MM.1S (cell line): ENCODE measurements around the gene TNFRSF4.
"Not testable (repeated sequence)": the region's sequence is repeated elsewhere in the genome, so short reads cannot be mapped to it uniquely, and the experiment has no call there.

ENCODE experiments used
- DNase-seq: peaks from one replicate; pipeline ENCODE4 v3.0.0-alpha.2; 2015
- H2AFZ ChIP-seq: fragments of 300-600 bp; sonication (generic); 2 replicates; pipeline ENCODE4 v1.6.0; 2016; ENCODE audit warnings: antibody characterized with exemption, low read length
- H3F3A ChIP-seq: fragments of 300-600 bp; sonication (generic); 2 replicates; pipeline ENCODE4 v1.6.1; 2016; ENCODE audit warnings: mild to moderate bottlenecking, antibody characterized with exemption, low read length, moderate library complexity, mixed read lengths; ENCODE audit not compliant: insufficient read depth
- H3K27ac ChIP-seq: fragments of 300-600 bp; sonication (generic); 2 replicates; pipeline ENCODE4 v1.5.1; 2016; ENCODE audit warnings: mild to moderate bottlenecking, low read length
- H3K27me3 ChIP-seq: fragments of 300-600 bp; sonication (generic); replicated peaks from 2 replicates; pipeline ENCODE4 v1.6.0; 2016; ENCODE audit warnings: low read length; ENCODE audit not compliant: insufficient read depth
- H3K36me3 ChIP-seq: fragments of 300-600 bp; sonication (generic); replicated peaks from 2 replicates; pipeline ENCODE4 v1.6.1; 2016; ENCODE audit warnings: mild to moderate bottlenecking, low read length, mixed read lengths; ENCODE audit not compliant: insufficient read depth
- H3K4me1 ChIP-seq: fragments of 300-600 bp; sonication (generic); 2 replicates; pipeline ENCODE4 v1.6.1; 2016; ENCODE audit warnings: low read length, mixed read lengths
- H3K4me2 ChIP-seq: fragments of 300-600 bp; sonication (generic); 2 replicates; pipeline ENCODE4 v1.6.0; 2016; ENCODE audit warnings: low read depth, low read length
- H3K4me3 ChIP-seq: fragments of 300-600 bp; sonication (generic); 2 replicates; pipeline ENCODE4 v1.5.1; 2016; ENCODE audit warnings: low read length, mixed read lengths
- H3K79me2 ChIP-seq: fragments of 300-600 bp; sonication (generic); 2 replicates; pipeline ENCODE4 v1.6.1; 2016; ENCODE audit warnings: mixed run types, low read length, mixed read lengths
- H3K9ac ChIP-seq: fragments of 300-600 bp; sonication (generic); 2 replicates; pipeline ENCODE4 v1.6.1; 2016; ENCODE audit warnings: low read length, mixed read lengths
- H3K9me2 ChIP-seq: fragments of 300-600 bp; sonication (generic); replicated peaks from 2 replicates; pipeline ENCODE4 v1.6.1; 2016; ENCODE audit warnings: mild to moderate bottlenecking, low read length, mixed read lengths; ENCODE audit not compliant: insufficient read depth
- H3K9me3 ChIP-seq: fragments of 300-600 bp; sonication (generic); replicated peaks from 2 replicates; pipeline ENCODE4 v1.6.1; 2016; ENCODE audit warnings: mild to moderate bottlenecking, low read length, mixed read lengths; ENCODE audit not compliant: insufficient read depth
- H4K20me1 ChIP-seq: fragments of 300-600 bp; sonication (generic); 2 replicates; pipeline ENCODE4 v1.6.1; 2016; ENCODE audit warnings: mild to moderate bottlenecking, low read length, moderate library complexity, mixed read lengths; ENCODE audit not compliant: insufficient read depth
- EZH2 ChIP-seq: fragments of 300-600 bp; sonication (generic); optimal IDR thresholded peaks from 2 replicates; pipeline ENCODE3; 2017; ENCODE audit warnings: low read depth, mild to moderate bottlenecking, antibody characterized with exemption, low read length, mixed read lengths
- EZH2phosphoT487 ChIP-seq: fragments of 300-600 bp; sonication (generic); IDR thresholded peaks from 2 replicates; pipeline ENCODE4 v1.6.1; 2018; ENCODE audit warnings: antibody characterized with exemption, low read length
- TF ChIP-seq, protein P1 (sequence below): fragments of 300-600 bp; sonication (generic); IDR thresholded peaks from 2 replicates; pipeline ENCODE4 v1.5.1; 2016; ENCODE audit warnings: antibody characterized with exemption, low read length, mixed read lengths

The TNFRSF4 gene

DNA sequence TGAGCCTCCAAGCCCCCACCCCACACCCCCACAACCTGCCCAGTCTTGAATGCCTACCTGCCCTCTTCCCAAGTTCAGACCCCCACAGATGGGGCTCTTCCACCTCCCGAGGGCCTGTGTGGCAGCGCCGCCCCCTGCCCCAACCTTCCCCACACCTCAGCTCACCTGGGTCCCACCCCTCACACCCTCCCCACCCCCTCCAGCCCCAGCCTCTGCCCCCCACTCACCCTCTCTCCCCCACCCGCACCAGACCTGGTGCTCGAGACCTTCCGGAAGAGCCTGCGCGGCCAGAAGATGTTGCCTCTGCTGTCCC lies 16.8 kb downstream of the TNFRSF4 start:
- Histone ChIP-seq H3K9me2 (no peaks in the 10 kb centered on the region), H4K20me1 (no peaks in the 10 kb centered on the region), H3K27ac (no peak overlapping the region), H3K36me3 (no peaks in the 10 kb centered on the region), H3K4me3 (no peak overlapping the region), H3K27me3 (peaks cover 67% of the 10 kb centered on the region), H3K4me2 (no peak overlapping the region), H3K79me2 (no peaks in the 10 kb centered on the region), H3K4me1 (no peaks in the 10 kb centered on the region), H3F3A (no peaks in the 10 kb centered on the region), H2AFZ (no peak overlapping the region), H3K9me3 (no peaks in the 10 kb centered on the region), H3K9ac (no peak overlapping the region)
- no peak for DNase-seq
- TF ChIP-seq EZH2 = no peak

- H3K9me2 ChIP-seq = no peaks in the 10 kb centered on the region
- H3K9ac ChIP-seq = no peak overlapping the region
- no peaks in the 10 kb centered on the region for H3F3A ChIP-seq
- no peaks in the 10 kb centered on the region for H3K9me3 ChIP-seq
- TF ChIP-seq EZH2phosphoT487 (no peak), EZH2 (no peak)
- TF ChIP-seq, protein P1, sequence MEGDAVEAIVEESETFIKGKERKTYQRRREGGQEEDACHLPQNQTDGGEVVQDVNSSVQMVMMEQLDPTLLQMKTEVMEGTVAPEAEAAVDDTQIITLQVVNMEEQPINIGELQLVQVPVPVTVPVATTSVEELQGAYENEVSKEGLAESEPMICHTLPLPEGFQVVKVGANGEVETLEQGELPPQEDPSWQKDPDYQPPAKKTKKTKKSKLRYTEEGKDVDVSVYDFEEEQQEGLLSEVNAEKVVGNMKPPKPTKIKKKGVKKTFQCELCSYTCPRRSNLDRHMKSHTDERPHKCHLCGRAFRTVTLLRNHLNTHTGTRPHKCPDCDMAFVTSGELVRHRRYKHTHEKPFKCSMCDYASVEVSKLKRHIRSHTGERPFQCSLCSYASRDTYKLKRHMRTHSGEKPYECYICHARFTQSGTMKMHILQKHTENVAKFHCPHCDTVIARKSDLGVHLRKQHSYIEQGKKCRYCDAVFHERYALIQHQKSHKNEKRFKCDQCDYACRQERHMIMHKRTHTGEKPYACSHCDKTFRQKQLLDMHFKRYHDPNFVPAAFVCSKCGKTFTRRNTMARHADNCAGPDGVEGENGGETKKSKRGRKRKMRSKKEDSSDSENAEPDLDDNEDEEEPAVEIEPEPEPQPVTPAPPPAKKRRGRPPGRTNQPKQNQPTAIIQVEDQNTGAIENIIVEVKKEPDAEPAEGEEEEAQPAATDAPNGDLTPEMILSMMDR = no peak
- H3K4me1 ChIP-seq = no peaks in the 10 kb centered on the region
- H3K79me2 ChIP-seq = no peaks in the 10 kb centered on the region
- DNase-seq = no peak
- H3K36me3 ChIP-seq = no peaks in the 10 kb centered on the region
- no peak overlapping the region for H3K4me3 ChIP-seq
- H3K27me3 ChIP-seq = peaks cover 72% of the 10 kb centered on the region
- no peak overlapping the region for H2AFZ ChIP-seq
- no peak overlapping the region for H3K27ac ChIP-seq
- no peaks in the 10 kb centered on the region for H4K20me1 ChIP-seq
- H3K4me2 ChIP-seq = no peak overlapping the region
Observed at GRCh38 chr1:1196431-1197187, 17.3 kb downstream of the TNFRSF4 start.

DNA sequence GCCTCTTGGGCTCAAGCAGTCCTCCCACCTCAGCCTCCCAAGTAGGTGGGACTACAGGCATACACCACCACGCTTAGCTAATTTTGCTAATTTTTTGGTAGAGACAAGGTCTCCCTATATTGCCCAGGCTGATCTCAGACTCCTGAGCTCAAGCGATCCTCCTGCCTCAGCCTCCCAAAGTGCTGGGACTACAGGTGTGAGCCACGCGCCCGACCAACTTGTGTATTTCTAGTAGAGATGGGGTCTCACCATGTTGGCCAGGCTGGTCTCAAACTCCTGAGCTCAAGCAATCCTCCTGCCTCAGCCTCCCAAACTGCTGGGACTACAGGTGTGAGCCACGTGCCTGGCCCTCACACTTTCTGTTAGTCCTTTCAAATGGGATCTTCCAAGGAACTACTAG lies 18.2 kb downstream of the TNFRSF4 start:
- peaks cover 79% of the 10 kb centered on the region for H3K27me3 ChIP-seq
- H3K36me3 ChIP-seq, H3K4me2 ChIP-seq, H3K27ac ChIP-seq, H3K79me2 ChIP-seq, H2AFZ ChIP-seq, H3K4me3 ChIP-seq, H3K9me2 ChIP-seq, H3K4me1 ChIP-seq, H3K9ac ChIP-seq, H3F3A ChIP-seq, DNase-seq, H3K9me3 ChIP-seq, H4K20me1 ChIP-seq: not testable (repeated sequence)

GRCh38 chr1:1194723-1195122 lies 19.2 kb downstream of the TNFRSF4 start:
- no peak overlapping the region for H2AFZ ChIP-seq
- no peak overlapping the region for H3K27ac ChIP-seq
- no peaks in the 10 kb centered on the region for H3K9me3 ChIP-seq
- H3K9ac ChIP-seq = no peak overlapping the region
- no peak for DNase-seq
- no peaks in the 10 kb centered on the region for H3K9me2 ChIP-seq
- H3K4me1 ChIP-seq = no peaks in the 10 kb centered on the region
- no peaks in the 10 kb centered on the region for H4K20me1 ChIP-seq
- no peak for TF ChIP-seq EZH2phosphoT487
- no peak for TF ChIP-seq EZH2
- TF ChIP-seq, protein P1 = no peak
- H3K27me3 ChIP-seq = peaks cover 78% of the 10 kb centered on the region
- H3K79me2 ChIP-seq = no peaks in the 10 kb centered on the region
- H3K4me2 ChIP-seq = no peak overlapping the region
- H3K4me3 ChIP-seq = no peak overlapping the region
- H3F3A ChIP-seq = no peaks in the 10 kb centered on the region
- H3K36me3 ChIP-seq = no peaks in the 10 kb centered on the region
